CD4-positive, alpha-beta T cell (primary cell): Measurements from ENCODE around the gene CATSPER1. TPM values are rescaled to one million over a fixed set of nuclear protein-coding genes. Genes with fewer than 3 reads are reported as not detected.

ENCODE experiments used
- ATAC-seq: fragments of 200-7000 bp; cut with Tn5 transposase; one replicate; pipeline ENCODE4 v1.10.0; 2022; ENCODE audit warnings: mild to moderate bottlenecking; ENCODE audit not compliant: poor library complexity
- CTCF ChIA-PET: fragments of 350-600 bp; sonication (Branson Sonifier 250); formaldehyde crosslinking; loops from one replicate; lab custom pipeline; 2021; ENCODE audit warnings: antibody characterized with exemption, inconsistent platforms; lab: Charles Lee
- POLR2A ChIA-PET: fragments of 350-600 bp; sonication (Branson Sonifier 250); formaldehyde crosslinking; loops from one replicate; lab custom pipeline; 2021; ENCODE audit warnings: antibody characterized with exemption, inconsistent platforms; lab: Charles Lee
- DNase-seq, 14 experiments: peaks; one replicate each; pipeline ENCODE4 v3.0.0-alpha.2; 2013 to 2020; ENCODE audit warnings: mixed read lengths in 2 of 14
- H3K27ac ChIP-seq, 2 donors: one replicate each; pipeline versions ENCODE4 v1.5.1 to v1.7.0; 2013; ENCODE audit warnings: low read length in 2 of 2, low read depth in 1 of 2, mild to moderate bottlenecking in 1 of 2
- H3K27me3 ChIP-seq, 2 experiments: 1 replicate in 1 of 2; 2 replicates in 1 of 2; pipeline versions ENCODE4 v1.6.1 to v1.7.0; 2013; ENCODE audit warnings: low read length in 2 of 2, control low read depth in 1 of 2, mild to moderate bottlenecking in 1 of 2, moderate library complexity in 1 of 2; ENCODE audit not compliant: insufficient read depth in 2 of 2, control insufficient read depth in 1 of 2
- H3K36me3 ChIP-seq: one replicate; pipeline ENCODE4 v1.6.1; 2013; ENCODE audit warnings: low read length, control low read depth; ENCODE audit not compliant: insufficient read depth
- H3K4me1 ChIP-seq: one replicate; pipeline ENCODE4 v1.6.1; 2013; ENCODE audit warnings: low read length, control low read depth; ENCODE audit not compliant: insufficient read depth
- H3K4me3 ChIP-seq: one replicate; pipeline ENCODE4 v1.5.1; 2013; ENCODE audit warnings: mild to moderate bottlenecking, low read length, moderate library complexity
- H3K9me3 ChIP-seq, 2 experiments: 1 replicate in 1 of 2; 2 replicates in 1 of 2; pipeline versions ENCODE4 v1.6.1 to v1.7.0; 2013; ENCODE audit warnings: low read length in 2 of 2, mild to moderate bottlenecking in 2 of 2, control low read depth in 1 of 2, moderate library complexity in 1 of 2; ENCODE audit not compliant: control insufficient read depth in 1 of 2, insufficient read depth in 1 of 2
- H3K27ac Mint-ChIP-seq: one replicate; pipeline ENCODE4 v1.8.0; 2020; ENCODE audit warnings: mixed read lengths
- H3K27me3 Mint-ChIP-seq: one replicate; pipeline ENCODE4 v1.8.0; 2021; ENCODE audit warnings: mixed read lengths
- H3K36me3 Mint-ChIP-seq: one replicate; pipeline ENCODE4 v1.8.0; 2021; ENCODE audit warnings: low read depth, mixed read lengths
- H3K4me1 Mint-ChIP-seq: one replicate; pipeline ENCODE4 v1.8.0; 2021; ENCODE audit warnings: low read depth, mixed read lengths
- H3K4me3 Mint-ChIP-seq: one replicate; pipeline ENCODE4 v1.8.0; 2020; ENCODE audit warnings: mild to moderate bottlenecking, mixed read lengths
- H3K9me3 Mint-ChIP-seq: one replicate; pipeline ENCODE4 v1.8.0; 2020; ENCODE audit warnings: mixed read lengths
- intact Hi-C, 2 experiments: fragments of 100-400 bp; cut with DNase I in 1 of 2; cut with micrococcal nuclease in 1 of 2; formaldehyde crosslinking; loops; one replicate each; pipeline versions ENCODE4 v1.15.1 to v1.9.0; 2023 to 2025; cut with DNase I, micrococcal nuclease
- total RNA-seq, 174 experiments: library from RNA in 2 of 174; stranded (reverse) in 2 of 174; gene quantifications; one replicate each; pipeline ENCODE4 v1.2.3 and lab custom pipeline; 2021 to 2026
- TF ChIP-seq, protein P1 (sequence below): fragments of 200-600 bp; IDR thresholded peaks from one replicate; pipeline ENCODE4 v1.8.0; 2022; ENCODE audit warnings: antibody characterized with exemption, mild to moderate bottlenecking

Gene CATSPER1
- total RNA-seq, 2 experiments from 2014 or later, result not detected

DNA sequence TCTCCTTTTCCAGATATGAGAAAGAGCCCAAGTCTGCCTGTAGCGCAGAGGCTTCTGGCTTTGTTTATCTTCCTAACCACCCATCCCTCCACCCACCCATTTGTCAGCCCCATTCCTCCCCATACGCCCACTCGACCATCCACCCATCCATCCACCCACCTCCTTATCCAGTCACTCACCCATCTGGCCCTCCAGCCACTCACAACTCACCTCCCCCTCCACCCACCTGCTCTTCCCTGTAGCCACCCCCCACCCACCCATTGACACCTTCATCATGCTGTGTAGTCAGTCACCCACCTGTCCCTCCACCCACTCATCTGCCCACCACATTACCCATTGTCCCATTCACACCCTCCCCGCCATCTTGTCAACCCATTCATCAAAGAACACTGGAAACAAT is 9.0 kb downstream of the CATSPER1 start:
- Histone ChIP-seq H3K9me3 (peaks cover 0 to 5% of the 10 kb centered on the region in 2 experiments), H3K27me3 (peaks cover 11 to 14% of the 10 kb centered on the region in 2 experiments), H3K4me3 (no peak overlapping the region), H3K4me1 (peaks cover 15% of the 10 kb centered on the region), H3K36me3 (no peaks in the 10 kb centered on the region), H3K27ac (no peak overlapping the region)
- CTCF ChIA-PET, result no interaction called here
- peaks cover 16% of the 10 kb centered on the region for H3K27me3 Mint-ChIP-seq
- no peaks in the 10 kb centered on the region for H3K9me3 Mint-ChIP-seq
- no peaks in the 10 kb centered on the region for H3K36me3 Mint-ChIP-seq
- intact Hi-C loops, result no loop called here
- H3K27ac Mint-ChIP-seq, result no peak overlapping the region
- no peaks in the 10 kb centered on the region for H3K4me1 Mint-ChIP-seq
- POLR2A ChIA-PET, result no interaction called here
- no peak for ATAC-seq
- H3K4me3 Mint-ChIP-seq, result no peak overlapping the region
- no peak for DNase-seq
- TF ChIP-seq, protein P1, sequence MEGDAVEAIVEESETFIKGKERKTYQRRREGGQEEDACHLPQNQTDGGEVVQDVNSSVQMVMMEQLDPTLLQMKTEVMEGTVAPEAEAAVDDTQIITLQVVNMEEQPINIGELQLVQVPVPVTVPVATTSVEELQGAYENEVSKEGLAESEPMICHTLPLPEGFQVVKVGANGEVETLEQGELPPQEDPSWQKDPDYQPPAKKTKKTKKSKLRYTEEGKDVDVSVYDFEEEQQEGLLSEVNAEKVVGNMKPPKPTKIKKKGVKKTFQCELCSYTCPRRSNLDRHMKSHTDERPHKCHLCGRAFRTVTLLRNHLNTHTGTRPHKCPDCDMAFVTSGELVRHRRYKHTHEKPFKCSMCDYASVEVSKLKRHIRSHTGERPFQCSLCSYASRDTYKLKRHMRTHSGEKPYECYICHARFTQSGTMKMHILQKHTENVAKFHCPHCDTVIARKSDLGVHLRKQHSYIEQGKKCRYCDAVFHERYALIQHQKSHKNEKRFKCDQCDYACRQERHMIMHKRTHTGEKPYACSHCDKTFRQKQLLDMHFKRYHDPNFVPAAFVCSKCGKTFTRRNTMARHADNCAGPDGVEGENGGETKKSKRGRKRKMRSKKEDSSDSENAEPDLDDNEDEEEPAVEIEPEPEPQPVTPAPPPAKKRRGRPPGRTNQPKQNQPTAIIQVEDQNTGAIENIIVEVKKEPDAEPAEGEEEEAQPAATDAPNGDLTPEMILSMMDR, result no peak

DNA sequence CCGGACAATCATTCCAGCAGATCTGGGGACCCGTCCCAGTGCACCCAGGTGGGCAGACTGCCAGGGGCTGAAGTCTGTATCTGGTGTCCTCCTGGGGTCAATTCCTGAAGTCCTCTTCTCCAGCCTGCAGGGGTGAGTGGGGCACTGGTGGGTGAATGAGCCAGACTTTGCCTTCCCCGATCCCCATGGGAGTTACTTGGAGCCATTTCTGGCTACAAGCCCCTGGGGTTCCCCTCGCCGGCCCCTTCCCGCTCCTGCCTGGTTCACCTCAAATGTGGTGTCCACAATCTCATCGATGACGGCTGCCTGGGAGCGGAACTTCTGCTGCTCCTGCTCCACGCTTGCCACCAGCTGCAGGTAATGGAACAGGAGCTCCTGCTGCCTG is 9.5 kb downstream of the CATSPER1 start:
- Mint-ChIP-seq H3K36me3 (no peaks in the 10 kb centered on the region), H3K4me3 (no peak overlapping the region), H3K27me3 (peaks cover 16% of the 10 kb centered on the region), H3K4me1 (no peaks in the 10 kb centered on the region), H3K9me3 (no peaks in the 10 kb centered on the region), H3K27ac (no peak overlapping the region)
- ATAC-seq (no peak), DNase-seq (no peak)
- intact Hi-C loops, result no loop called here
- CTCF ChIA-PET, result no interaction called here
- Histone ChIP-seq H3K36me3 (no peaks in the 10 kb centered on the region), H3K4me1 (peaks cover 15% of the 10 kb centered on the region), H3K27me3 (peaks cover 16 to 17% of the 10 kb centered on the region in 2 experiments), H3K9me3 (peaks cover 0 to 5% of the 10 kb centered on the region in 2 experiments), H3K27ac (no peak overlapping the region), H3K4me3 (no peak overlapping the region)
- POLR2A ChIA-PET, result no interaction called here
- TF ChIP-seq, protein P1, result no peak

DNA sequence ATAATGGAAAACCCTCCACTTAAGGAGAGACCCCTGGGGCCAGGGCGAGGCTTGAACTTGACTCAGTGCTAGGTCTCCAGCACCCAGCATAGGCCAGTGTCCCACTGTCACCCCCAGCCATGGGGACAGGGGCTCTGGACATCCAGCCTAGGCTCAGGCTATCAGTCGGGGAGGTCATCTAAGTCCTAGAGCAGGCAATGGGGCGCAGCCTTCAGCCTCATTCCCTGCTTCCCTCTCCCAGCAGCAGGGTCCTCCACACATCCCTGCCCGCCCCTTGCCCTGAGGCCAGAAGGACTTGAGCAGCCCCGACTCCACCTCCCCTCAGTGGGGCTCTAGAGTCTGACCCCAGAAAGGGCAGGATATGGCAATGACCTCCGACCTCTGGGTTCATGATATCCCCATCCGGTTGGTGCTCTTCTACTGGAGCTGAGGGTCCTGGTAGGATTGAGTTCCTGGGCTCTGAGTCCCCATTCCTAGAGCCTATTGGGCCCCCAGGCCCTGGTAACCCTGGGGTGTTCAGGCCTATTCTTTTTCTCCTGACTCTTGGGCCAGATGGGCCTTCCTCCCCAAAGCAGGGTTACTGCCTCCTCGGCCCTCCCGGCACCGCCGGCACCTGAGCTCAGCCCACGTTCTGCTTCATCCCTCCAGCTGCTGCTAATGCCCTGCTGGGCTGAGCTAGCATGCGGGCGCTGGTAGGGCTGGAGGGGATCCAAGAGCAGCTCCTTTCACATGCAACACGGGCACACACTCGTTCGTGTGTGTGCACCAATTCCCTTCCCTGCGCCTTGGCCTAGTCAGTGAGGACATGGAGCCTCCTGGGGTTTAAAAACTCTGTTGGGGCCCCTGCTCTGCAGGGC is 10.1 kb downstream of the CATSPER1 start:
- Mint-ChIP-seq H3K36me3 (no peaks in the 10 kb centered on the region), H3K27ac (no peak overlapping the region), H3K27me3 (peaks cover 19% of the 10 kb centered on the region), H3K4me1 (no peaks in the 10 kb centered on the region), H3K4me3 (no peak overlapping the region), H3K9me3 (no peaks in the 10 kb centered on the region)
- Histone ChIP-seq H3K27ac (no peak overlapping the region), H3K27me3 (peaks cover 21 to 22% of the 10 kb centered on the region in 2 experiments), H3K36me3 (no peaks in the 10 kb centered on the region), H3K4me3 (no peak overlapping the region), H3K9me3 (peaks cover 0 to 5% of the 10 kb centered on the region in 2 experiments), H3K4me1 (peaks cover 14% of the 10 kb centered on the region)
- ChIA-PET POLR2A (no interaction called here), CTCF (no interaction called here)
- ATAC-seq, result no peak
- intact Hi-C loops, result no loop called here
- TF ChIP-seq, protein P1, result no peak
- DNase-seq, result no peak
